Measurements from ENCODE around the gene CENPW.

The CENPW gene

GRCh38 chr6:126339796-126340609 lies at the start of gene CENPW:
CENPW (plus strand) TSS chr6:126340115; CDS start chr6:126340274, 159 bp downstream.
- DNase-seq = peak; percentile 70 to 84

- DNase-seq = no peak
These were observed 45.9 kb upstream of the CENPW start for GRCh38 chr6:126293891-126294524.

GRCh38 chr6:126300126-126300525 lies 39.8 kb upstream of the CENPW start:
- no peak for DNase-seq

GRCh38 chr6:126300735-126301134 lies 39.2 kb upstream of the CENPW start:
- no peak for DNase-seq

- no peak for DNase-seq
These were observed 37.7 kb upstream of the CENPW start for GRCh38 chr6:126302191-126302590.

GRCh38 chr6:126307849-126308248 lies 32.1 kb upstream of the CENPW start:
- peak in 1 of 2 experiments; percentile 45 for DNase-seq

GRCh38 chr6:126308362-126308761 lies 31.6 kb upstream of the CENPW start:
- DNase-seq = no peak

GRCh38 chr6:126312013-126312665 lies 27.8 kb upstream of the CENPW start:
- no peak for DNase-seq

- DNase-seq = no peak
These were observed 26.0 kb upstream of the CENPW start for GRCh38 chr6:126313941-126314340.

- DNase-seq = no peak
These were observed 21.1 kb upstream of the CENPW start for GRCh38 chr6:126318797-126319196.

- no peak for DNase-seq
These were observed 6.2 kb upstream of the CENPW start for GRCh38 chr6:126333729-126334128.

- DNase-seq = no peak
These were observed 4.7 kb upstream of the CENPW start for GRCh38 chr6:126335210-126335609.

GRCh38 chr6:126337323-126337722 lies 2.6 kb upstream of the CENPW start:
- DNase-seq = no peak

- DNase-seq = no peak
These were observed 1.2 kb downstream of the CENPW start for GRCh38 chr6:126341126-126341525.

GRCh38 chr6:126344181-126344580 lies 4.3 kb downstream of the CENPW start:
- no peak for DNase-seq

GRCh38 chr6:126351960-126352359 lies 12.0 kb downstream of the CENPW start:
- DNase-seq = no peak

- no peak for DNase-seq
These were observed 12.6 kb downstream of the CENPW start for GRCh38 chr6:126352514-126352913.

GRCh38 chr6:126356526-126356925 lies 16.6 kb downstream of the CENPW start:
- no peak for DNase-seq

- DNase-seq = no peak
These were observed 20.1 kb downstream of the CENPW start for GRCh38 chr6:126359936-126360537.

- DNase-seq = peak in 1 of 2 experiments; percentile 2
These were observed 22.0 kb downstream of the CENPW start for GRCh38 chr6:126361832-126362440.

- no peak for DNase-seq
These were observed 27.9 kb downstream of the CENPW start for GRCh38 chr6:126367849-126368248.

GRCh38 chr6:126372626-126373025 lies 32.7 kb downstream of the CENPW start:
- no peak for DNase-seq

- DNase-seq = no peak
These were observed 33.4 kb downstream of the CENPW start for GRCh38 chr6:126373344-126373743.
